Measurements from ENCODE around the gene LRRK1.

LRRK1 gene

DNA sequence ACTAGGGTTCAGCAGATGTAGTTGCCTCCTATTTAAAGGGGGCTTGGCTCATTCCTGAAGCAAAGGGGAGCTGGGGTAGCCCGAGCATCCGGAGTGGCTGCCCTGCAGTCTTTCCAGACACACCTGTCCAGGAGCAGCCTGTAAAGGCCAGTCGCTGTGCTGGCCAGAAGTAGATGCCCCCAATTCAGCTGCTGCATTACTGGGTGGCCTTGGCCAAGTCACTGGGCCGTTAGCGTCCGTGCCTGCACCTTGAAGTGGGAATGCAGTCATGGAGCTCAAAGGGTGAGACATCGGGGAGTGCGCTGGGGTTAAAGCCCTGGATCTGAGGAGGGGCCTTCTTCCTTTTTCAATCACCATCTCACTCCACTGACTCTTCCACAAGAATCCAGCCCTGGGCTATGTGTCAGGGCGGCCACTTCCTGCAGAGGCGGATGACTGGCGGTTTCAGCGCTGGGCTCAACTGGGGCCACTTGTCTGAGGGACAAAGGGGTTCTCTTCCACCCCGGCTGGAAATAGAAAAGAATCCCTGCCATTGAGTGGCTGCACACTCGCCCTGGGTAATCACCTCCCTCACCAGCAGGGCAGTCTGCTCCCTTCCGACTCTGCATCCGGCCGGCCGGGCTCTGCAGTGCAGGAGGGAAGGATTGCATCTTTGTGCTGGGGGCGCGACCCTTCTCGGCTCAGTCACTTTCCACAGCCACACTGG lies 27.7 kb upstream of the LRRK1 start:
- DNase-seq, result no peak

DNA sequence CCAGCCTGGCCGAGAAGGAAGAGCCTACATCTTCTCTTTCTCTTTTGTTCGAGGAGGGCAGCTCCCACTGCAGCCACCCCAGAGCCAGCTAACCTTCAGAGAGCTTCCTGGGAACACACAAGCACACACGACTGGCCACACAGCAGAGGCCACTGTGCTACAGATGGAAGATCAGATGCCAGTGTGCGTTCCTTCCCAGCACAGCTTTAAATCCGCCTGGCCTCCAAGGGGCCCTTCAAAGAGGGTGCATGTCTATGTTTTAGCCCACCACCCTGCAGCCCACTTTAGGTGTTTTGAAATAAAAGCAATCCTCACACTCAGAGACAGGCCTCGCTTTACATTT lies 27.2 kb upstream of the LRRK1 start:
- DNase-seq, result no peak

- DNase-seq, result no peak
Observed at GRCh38 chr15:100893261-100893963, 25.7 kb upstream of the LRRK1 start.

GRCh38 chr15:100893964-100894295 lies 25.2 kb upstream of the LRRK1 start:
- no peak for DNase-seq

- no peak for DNase-seq
Observed at GRCh38 chr15:100895721-100896120, 23.4 kb upstream of the LRRK1 start.

- no peak for DNase-seq
Observed at GRCh38 chr15:100897221-100898151, 21.7 kb upstream of the LRRK1 start.

- DNase-seq, result no peak
Observed at GRCh38 chr15:100898152-100898490, 21.0 kb upstream of the LRRK1 start.

GRCh38 chr15:100898661-100899462 lies 20.3 kb upstream of the LRRK1 start:
- DNase-seq, result no peak

DNA sequence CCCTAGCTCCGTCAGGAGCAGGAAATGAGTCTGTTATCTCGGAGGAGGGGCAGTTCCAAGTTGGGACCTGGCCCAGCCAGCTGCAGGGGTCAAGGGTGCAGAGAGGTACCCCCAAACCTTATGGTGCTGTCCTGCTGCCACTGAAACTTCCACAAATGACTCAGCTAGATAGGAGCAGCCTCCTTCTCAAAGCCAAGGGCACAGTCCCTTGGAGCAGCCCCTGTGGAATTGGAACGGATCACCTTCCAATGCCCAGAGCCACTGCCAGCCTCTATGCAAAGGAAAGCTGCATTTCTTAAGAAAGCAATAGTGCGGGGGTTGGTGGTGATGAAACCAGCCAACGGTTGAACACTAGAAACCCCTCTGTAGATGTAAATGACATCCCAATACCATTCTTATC lies 19.6 kb upstream of the LRRK1 start:
- DNase-seq, result no peak

DNA sequence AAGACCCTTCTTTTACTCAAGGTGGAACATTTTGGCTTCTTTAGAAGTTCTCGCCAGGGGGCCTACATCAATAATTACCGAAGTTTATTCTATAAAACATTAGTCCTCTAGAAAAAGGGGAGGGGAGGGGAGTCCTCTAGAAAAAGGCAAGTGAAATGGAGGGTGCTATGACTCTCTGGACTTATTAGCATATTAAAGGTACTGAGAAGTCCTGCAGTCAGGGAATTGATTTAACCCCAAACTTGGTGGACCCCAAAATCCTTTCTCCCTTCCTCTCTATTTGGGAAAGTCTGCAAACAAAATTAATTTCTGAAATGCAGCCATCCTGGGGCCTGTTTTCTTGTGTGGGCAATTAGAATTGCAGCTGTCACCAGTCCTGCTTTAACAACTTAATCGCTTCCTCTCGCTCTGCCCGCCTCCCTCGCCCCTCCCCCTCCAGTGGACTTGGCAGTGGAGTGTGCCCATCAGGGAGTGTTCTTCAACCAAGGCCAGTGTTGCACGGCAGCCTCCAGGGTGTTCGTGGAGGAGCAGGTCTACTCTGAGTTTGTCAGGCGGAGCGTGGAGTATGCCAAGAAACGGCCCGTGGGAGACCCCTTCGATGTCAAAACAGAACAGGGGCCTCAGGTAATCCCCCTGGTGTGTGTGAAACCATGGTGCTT lies 18.9 kb upstream of the LRRK1 start:
- no peak for DNase-seq

- no peak for DNase-seq
Observed at GRCh38 chr15:100900795-100901169, 18.4 kb upstream of the LRRK1 start.

DNA sequence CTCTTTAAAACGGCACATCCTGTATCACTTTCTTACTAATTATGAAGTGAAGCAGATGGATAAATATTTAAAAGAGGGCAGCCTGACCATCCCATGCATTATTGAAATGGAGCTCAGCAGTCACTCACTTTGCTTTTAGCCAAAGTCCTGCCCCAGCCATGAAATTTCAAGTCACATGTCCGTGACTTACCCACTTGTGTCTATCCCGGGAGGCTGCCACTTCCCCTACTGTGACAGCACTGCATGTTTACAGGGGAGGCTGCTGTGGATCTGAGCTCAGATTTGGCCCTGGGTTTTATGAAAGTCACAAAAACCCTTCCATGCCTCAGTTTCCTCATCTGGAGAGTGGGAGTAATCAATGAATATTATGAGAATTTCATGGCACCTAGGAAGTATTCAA lies 17.9 kb upstream of the LRRK1 start:
- DNase-seq, result no peak

- peak; percentile 5 for DNase-seq
Observed at GRCh38 chr15:100901702-100902435, 17.3 kb upstream of the LRRK1 start.

- peak; percentile 80 for DNase-seq
Observed at GRCh38 chr15:100902436-100903167, 16.6 kb upstream of the LRRK1 start.

GRCh38 chr15:100903168-100903554 lies 16.0 kb upstream of the LRRK1 start:
- DNase-seq, result no peak

GRCh38 chr15:100905850-100906249 lies 13.3 kb upstream of the LRRK1 start:
- no peak for DNase-seq

DNA sequence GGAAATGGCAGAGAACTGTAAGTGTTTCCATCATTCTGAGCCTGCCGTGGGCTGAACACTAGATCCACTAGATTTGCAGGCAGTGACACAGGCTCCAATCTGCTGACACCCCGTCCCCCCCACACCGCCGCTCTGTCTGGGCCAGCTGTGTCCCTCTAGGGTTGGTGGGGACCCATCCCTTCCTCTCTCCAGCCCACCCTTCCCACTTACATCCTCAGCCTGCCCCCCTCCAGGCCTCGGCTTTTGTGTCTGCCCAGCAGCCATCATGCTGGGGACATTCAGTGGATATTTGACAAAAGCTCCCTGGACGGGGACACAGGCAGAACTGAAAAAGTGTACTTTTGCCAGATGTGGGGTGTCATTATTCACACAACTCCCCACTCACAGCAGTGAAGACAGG lies 10.7 kb upstream of the LRRK1 start:
- no peak for DNase-seq

GRCh38 chr15:100909565-100909964 lies 9.6 kb upstream of the LRRK1 start:
- DNase-seq, result no peak

DNA sequence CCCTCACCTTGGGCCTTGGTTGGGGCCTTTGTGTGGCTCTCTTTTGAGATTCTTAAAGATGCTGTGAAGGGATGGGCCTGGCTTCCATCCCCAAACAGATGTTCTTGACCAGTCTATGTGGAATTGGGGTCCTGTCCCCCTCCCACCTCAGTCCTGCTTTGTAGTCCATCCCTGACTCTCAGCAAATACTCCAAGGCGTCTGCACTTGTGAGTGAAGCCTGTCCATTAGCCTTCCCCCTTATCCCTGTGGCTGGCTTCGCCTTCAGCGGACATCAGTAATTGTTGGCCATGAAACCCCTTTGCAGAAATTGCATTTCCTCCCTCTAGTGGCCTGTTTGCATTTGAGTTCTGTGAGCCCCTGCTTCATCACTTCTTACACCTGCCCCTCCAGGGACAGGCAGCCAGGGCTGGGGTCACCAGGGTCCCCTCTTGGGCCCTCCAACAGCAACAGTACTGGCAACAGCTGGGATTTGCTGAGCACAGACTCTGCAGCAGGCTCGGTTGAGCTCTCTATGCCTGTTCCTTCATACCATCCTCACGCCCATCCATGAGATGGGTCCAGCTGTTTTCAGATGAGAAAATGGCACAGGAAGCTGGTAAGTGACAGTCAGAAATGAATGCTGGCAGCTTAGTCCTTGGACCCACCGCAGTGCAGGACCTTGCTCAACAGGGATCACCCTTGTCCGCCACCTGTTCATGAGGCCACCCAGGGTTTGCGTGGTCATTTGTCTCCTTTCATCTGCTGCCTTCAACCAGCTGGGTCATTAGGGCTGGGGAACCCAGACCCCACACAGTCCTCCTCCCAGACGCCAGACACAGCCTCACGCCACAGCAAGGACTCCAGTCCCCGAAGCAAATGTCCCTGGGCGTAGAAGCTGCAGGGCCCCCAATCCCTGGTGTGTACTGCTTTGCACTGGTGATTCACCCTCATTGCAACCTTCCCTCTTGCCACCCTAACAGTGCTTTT lies 8.9 kb upstream of the LRRK1 start:
- no peak for DNase-seq

DNA sequence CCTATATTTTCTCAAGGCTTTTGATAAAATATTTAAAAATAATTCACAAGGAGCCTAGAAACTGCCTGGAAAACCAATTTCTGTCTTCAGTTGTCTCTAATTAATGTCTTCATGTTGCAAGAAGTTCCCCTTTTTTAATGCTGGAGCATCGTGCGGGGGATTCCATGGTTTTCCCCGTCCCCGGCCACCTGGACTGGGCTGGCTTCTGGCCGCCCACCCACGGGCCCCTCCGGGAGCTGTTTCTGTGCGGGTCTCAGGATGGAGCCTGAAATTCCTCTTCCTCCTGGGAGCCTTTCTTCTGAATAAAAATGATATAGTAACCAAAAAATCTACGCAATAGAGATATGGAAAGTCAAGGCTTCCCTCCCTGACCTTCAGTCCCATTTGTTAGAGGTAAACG lies 8.1 kb upstream of the LRRK1 start:
- DNase-seq, result no peak

All from fibroblast of skin of right quadriceps (primary cell).